Hepatocyte (in vitro differentiated cells): ENCODE measurements around the gene FOXN3. TPM values are rescaled to one million over a fixed set of nuclear protein-coding genes. Genes with fewer than 3 reads are reported as not detected.

Source experiments
- DNase-seq: peaks from one replicate; pipeline ENCODE4 v3.0.0-alpha.2; 2016; ENCODE audit warnings: low spot score
- H2AFZ ChIP-seq: fragments of 200-600 bp; sonication (generic); 2 replicates; pipeline ENCODE4 v1.6.0; 2016; ENCODE audit warnings: antibody characterized with exemption, mild to moderate bottlenecking
- H3K27ac ChIP-seq: fragments of 200-600 bp; sonication (generic); 2 replicates; pipeline ENCODE4 v1.5.1; 2016; ENCODE audit warnings: mild to moderate bottlenecking
- H3K27me3 ChIP-seq: fragments of 200-600 bp; sonication (generic); 2 replicates; pipeline ENCODE4 v1.6.1; 2016
- H3K36me3 ChIP-seq: fragments of 200-600 bp; sonication (generic); replicated peaks from 2 replicates; pipeline ENCODE4 v1.5.1; 2016; ENCODE audit warnings: low read depth; ENCODE audit not compliant: insufficient read depth
- H3K4me1 ChIP-seq: fragments of 200-600 bp; sonication (generic); 2 replicates; pipeline ENCODE4 v1.5.1; 2016; ENCODE audit warnings: mild to moderate bottlenecking, moderate library complexity; ENCODE audit not compliant: insufficient read depth
- H3K4me2 ChIP-seq: fragments of 200-600 bp; sonication (generic); 2 replicates; pipeline ENCODE4 v1.6.0; 2016
- H3K4me3 ChIP-seq: fragments of 200-600 bp; sonication (generic); 2 replicates; pipeline ENCODE4 v1.5.1; 2016; ENCODE audit warnings: mild to moderate bottlenecking
- H3K79me2 ChIP-seq: fragments of 200-600 bp; sonication (generic); 2 replicates; pipeline ENCODE4 v1.6.0; 2017; ENCODE audit warnings: mild to moderate bottlenecking
- H3K9me2 ChIP-seq: fragments of 200-600 bp; sonication (generic); replicated peaks from 2 replicates; pipeline ENCODE4 v1.6.0; 2017; ENCODE audit warnings: mild to moderate bottlenecking; ENCODE audit not compliant: insufficient read depth
- H3K9me3 ChIP-seq: fragments of 200-600 bp; sonication (generic); 2 replicates; pipeline ENCODE4 v1.5.1; 2016; ENCODE audit warnings: low read depth, mild to moderate bottlenecking
- H4K20me1 ChIP-seq: fragments of 200-600 bp; sonication (generic); 2 replicates; pipeline ENCODE4 v1.6.0; 2016; ENCODE audit warnings: mild to moderate bottlenecking; ENCODE audit not compliant: insufficient read depth, poor library complexity, severe bottlenecking
- CTCF ChIP-seq: fragments of 200-600 bp; sonication (generic); IDR thresholded peaks from 2 replicates; pipeline ENCODE4 v1.5.1; 2016; ENCODE audit warnings: antibody characterized with exemption, mild to moderate bottlenecking; ENCODE audit not compliant: poor library complexity
- EZH2 ChIP-seq: fragments of 200-600 bp; sonication (generic); IDR thresholded peaks from 2 replicates; pipeline ENCODE4 v1.6.1; 2016; ENCODE audit warnings: antibody characterized with exemption, mild to moderate bottlenecking, borderline replicate concordance
- EZH2phosphoT487 ChIP-seq: fragments of 200-600 bp; sonication (generic); IDR thresholded peaks from one replicate; pipeline ENCODE4 v1.6.1; 2018; ENCODE audit warnings: antibody characterized with exemption, mild to moderate bottlenecking, low read depth, moderate library complexity; ENCODE audit not compliant: unreplicated experiment, severe bottlenecking
- WGBS: methylation state at CpG from one replicate; pipeline ENCODE4 v1.1.6; 2016; ENCODE audit warnings: low lambda C conversion rate; ENCODE audit errors: missing lambda C conversion rate; 5-methylcytosine and 5-hydroxymethylcytosine counted together
- polyA plus RNA-seq: library from polyadenylated mRNA; unstranded; fragments of >200 nt; fragmentation: Nextera tagmentation; extraction: Ambion mirVana; gene quantifications from 2 replicates; pipeline ENCODE4 v1.2.1, GENCODE V29; 2016
- total RNA-seq: library from RNA; depleted of rRNA; stranded (reverse); fragments of >200 nt; gene quantifications from 2 replicates; pipeline ENCODE4 v1.2.3, GENCODE V29; 2014

The FOXN3 gene
- total and polyA plus RNA-seq, 2 experiments from 2014 or later = 42.2 to 47.6 TPM

- Histone ChIP-seq H2AFZ (no peak overlapping the region), H3K9me3 (no peaks in the 10 kb centered on the region), H3K4me3 (no peak overlapping the region), H3K79me2 (peaks cover 57% of the 10 kb centered on the region), H3K27ac (no peak overlapping the region), H3K4me1 (no peaks in the 10 kb centered on the region), H3K4me2 (no peak overlapping the region), H3K9me2 (no peaks in the 10 kb centered on the region), H3K27me3 (no peaks in the 10 kb centered on the region), H4K20me1 (peaks cover 10% of the 10 kb centered on the region), H3K36me3 (no peaks in the 10 kb centered on the region)
- no peak for DNase-seq
- WGBS = 65% methylated on average over 3 of the region's 3 CpGs
- TF ChIP-seq CTCF (no peak), EZH2 (no peak)
Measured at GRCh38 chr14:89255852-89256251, 161.2 kb downstream of the FOXN3 start.

GRCh38 chr14:89255012-89255411, 162.0 kb downstream of the FOXN3 start:
- DNase-seq = no peak
- H3K4me3 ChIP-seq = no peak overlapping the region
- no peak overlapping the region for H2AFZ ChIP-seq
- H3K4me2 ChIP-seq = no peak overlapping the region
- 96% methylated on average over 9 of the region's 9 CpGs for WGBS
- H4K20me1 ChIP-seq = peaks cover 4% of the 10 kb centered on the region
- no peak overlapping the region for H3K27ac ChIP-seq
- H3K79me2 ChIP-seq = peaks cover 62% of the 10 kb centered on the region
- TF ChIP-seq EZH2phosphoT487 (no peak), CTCF (no peak), EZH2 (no peak)
- H3K27me3 ChIP-seq = no peaks in the 10 kb centered on the region
- no peaks in the 10 kb centered on the region for H3K4me1 ChIP-seq
- no peaks in the 10 kb centered on the region for H3K9me3 ChIP-seq
- H3K36me3 ChIP-seq = no peaks in the 10 kb centered on the region
- no peaks in the 10 kb centered on the region for H3K9me2 ChIP-seq

GRCh38 chr14:89254166-89254909, 162.7 kb downstream of the FOXN3 start:
- DNase-seq = no peak
- Histone ChIP-seq H3K4me2 (no peak overlapping the region), H3K9me3 (no peaks in the 10 kb centered on the region), H4K20me1 (peaks cover 4% of the 10 kb centered on the region), H3K36me3 (no peaks in the 10 kb centered on the region), H2AFZ (no peak overlapping the region), H3K9me2 (no peaks in the 10 kb centered on the region), H3K4me1 (no peaks in the 10 kb centered on the region), H3K79me2 (peaks cover 60% of the 10 kb centered on the region), H3K4me3 (no peak overlapping the region), H3K27ac (no peak overlapping the region), H3K27me3 (no peaks in the 10 kb centered on the region)
- 91% methylated on average over 12 of the region's 12 CpGs for WGBS
- no peak for TF ChIP-seq EZH2
- no peak for TF ChIP-seq EZH2phosphoT487
- TF ChIP-seq CTCF = no peak
